IPS-15b (cell line): Measurements from ENCODE around the gene CDC73.
"Not testable (repeated sequence)": the region's sequence is repeated elsewhere in the genome, so short reads cannot be mapped to it uniquely, and the experiment has no call there.

ENCODE experiments used
- H3K27me3 ChIP-seq: one replicate; pipeline ENCODE4 v1.6.1; 2013; ENCODE audit warnings: low read length; ENCODE audit not compliant: control insufficient read depth, insufficient read depth
- H3K36me3 ChIP-seq: one replicate; pipeline ENCODE4 v1.6.1; 2013; ENCODE audit warnings: low read length; ENCODE audit not compliant: control insufficient read depth, insufficient read depth
- H3K4me1 ChIP-seq: one replicate; pipeline ENCODE4 v1.6.1; 2013; ENCODE audit warnings: mild to moderate bottlenecking, low read length; ENCODE audit not compliant: control insufficient read depth, insufficient read depth
- H3K4me3 ChIP-seq: one replicate; pipeline ENCODE4 v1.5.1; 2013; ENCODE audit warnings: low read depth, low read length
- H3K9ac ChIP-seq: one replicate; pipeline ENCODE4 v1.6.1; 2013; ENCODE audit warnings: low read depth, mild to moderate bottlenecking, low read length
- H3K9me3 ChIP-seq: one replicate; pipeline ENCODE4 v1.6.1; 2013; ENCODE audit warnings: mild to moderate bottlenecking, low read length; ENCODE audit not compliant: control insufficient read depth, insufficient read depth

The CDC73 gene

DNA sequence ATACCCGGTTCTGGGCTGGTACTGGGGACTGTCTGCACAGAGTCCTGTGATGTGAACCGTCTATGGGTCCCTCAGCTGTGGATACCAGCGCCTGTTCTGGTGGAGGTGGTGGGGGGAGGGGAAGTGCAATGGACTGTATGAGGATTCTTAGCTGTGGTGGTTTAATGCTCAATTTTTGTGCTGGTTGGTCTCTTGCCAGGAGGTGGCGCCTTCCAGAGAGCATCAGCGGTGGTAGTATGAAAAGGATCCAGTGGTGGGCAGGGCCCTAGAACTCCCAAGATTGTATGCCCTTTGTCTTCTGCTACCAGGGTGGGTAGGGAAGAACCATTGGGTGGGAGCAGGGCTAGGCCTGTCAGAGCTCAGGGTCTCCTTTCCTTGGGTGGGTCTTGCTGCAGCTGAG lies 153.9 kb downstream of the CDC73 start:
- peaks cover 4% of the 10 kb centered on the region for H3K4me1 ChIP-seq
- H3K9me3 ChIP-seq: no peaks in the 10 kb centered on the region
- H3K9ac ChIP-seq: no peak overlapping the region
- H3K4me3 ChIP-seq: no peak overlapping the region
- H3K36me3 ChIP-seq: no peaks in the 10 kb centered on the region
- no peaks in the 10 kb centered on the region for H3K27me3 ChIP-seq

DNA sequence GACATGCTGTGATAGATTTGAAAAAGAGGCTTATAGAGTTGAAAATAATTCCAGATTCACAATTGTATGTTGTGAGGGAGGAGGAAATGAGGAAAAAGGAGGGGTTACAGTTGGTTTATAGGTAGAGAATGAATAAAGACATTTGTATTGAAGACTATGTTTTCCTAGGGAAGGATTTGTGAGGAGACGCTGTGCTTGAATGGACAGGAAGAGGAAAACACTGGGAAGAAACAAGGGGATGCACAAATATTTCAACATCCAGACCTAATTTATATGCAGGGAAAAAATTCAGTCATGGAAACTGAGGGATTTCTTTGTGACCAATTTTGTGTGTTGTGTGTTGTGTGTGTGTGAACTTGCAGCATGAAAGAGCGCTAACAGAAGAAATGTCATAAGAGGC lies 157.1 kb downstream of the CDC73 start:
- H3K4me3 ChIP-seq: no peak overlapping the region
- H3K36me3 ChIP-seq: no peaks in the 10 kb centered on the region
- H3K9me3 ChIP-seq: no peaks in the 10 kb centered on the region
- no peak overlapping the region for H3K9ac ChIP-seq
- H3K27me3 ChIP-seq: no peaks in the 10 kb centered on the region
- peaks cover 10% of the 10 kb centered on the region for H3K4me1 ChIP-seq

DNA sequence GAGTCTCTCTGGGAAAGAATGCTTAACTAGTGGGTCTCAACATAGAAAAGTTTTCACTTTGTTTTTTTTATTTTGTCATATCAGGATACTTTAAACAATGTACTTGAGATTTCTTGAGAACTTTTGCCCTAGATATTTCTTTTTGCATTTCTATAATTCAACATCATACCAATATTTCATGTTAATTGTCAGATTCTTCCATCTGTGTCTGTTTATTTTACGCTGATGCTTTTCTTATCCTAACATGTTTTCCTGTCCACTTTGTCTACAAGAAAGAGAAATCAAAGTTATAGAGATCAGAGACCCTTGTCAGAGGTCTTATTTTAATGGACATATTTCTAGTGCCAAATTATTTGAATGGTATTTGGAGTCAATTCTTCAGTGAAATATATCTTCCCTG lies 160.1 kb downstream of the CDC73 start:
- H3K27me3 ChIP-seq: no peaks in the 10 kb centered on the region
- H3K36me3 ChIP-seq: no peaks in the 10 kb centered on the region

DNA sequence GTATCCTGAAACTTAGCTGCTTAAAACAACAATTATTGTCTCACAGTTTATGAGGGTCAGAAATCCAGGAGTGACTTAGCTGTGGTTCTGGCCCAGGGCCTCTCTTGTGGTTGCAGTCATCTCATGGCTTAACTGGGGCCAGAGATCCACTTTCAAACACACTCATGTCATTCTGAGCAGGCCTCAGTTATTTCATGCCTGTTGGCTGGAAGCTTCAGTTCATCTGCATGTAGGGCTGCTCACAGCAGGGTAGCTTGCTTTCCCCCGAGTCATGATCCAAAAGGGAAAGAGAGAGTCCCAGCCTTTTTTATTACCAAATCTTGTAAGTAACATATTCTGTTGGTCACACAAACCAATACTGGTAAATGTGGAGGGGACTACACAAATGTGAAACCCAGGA lies 161.2 kb downstream of the CDC73 start:
- no peak overlapping the region for H3K4me3 ChIP-seq
- no peaks in the 10 kb centered on the region for H3K36me3 ChIP-seq
- no peaks in the 10 kb centered on the region for H3K27me3 ChIP-seq
- peaks cover 7% of the 10 kb centered on the region for H3K4me1 ChIP-seq
- no peaks in the 10 kb centered on the region for H3K9me3 ChIP-seq
- no peak overlapping the region for H3K9ac ChIP-seq

More for the DNA sequence above, 160.1 kb downstream of the CDC73 start:
- Histone ChIP-seq H3K9ac (no peak overlapping the region), H3K4me3 (no peak overlapping the region), H3K4me1 (peaks cover 7% of the 10 kb centered on the region), H3K9me3 (no peaks in the 10 kb centered on the region)

DNA sequence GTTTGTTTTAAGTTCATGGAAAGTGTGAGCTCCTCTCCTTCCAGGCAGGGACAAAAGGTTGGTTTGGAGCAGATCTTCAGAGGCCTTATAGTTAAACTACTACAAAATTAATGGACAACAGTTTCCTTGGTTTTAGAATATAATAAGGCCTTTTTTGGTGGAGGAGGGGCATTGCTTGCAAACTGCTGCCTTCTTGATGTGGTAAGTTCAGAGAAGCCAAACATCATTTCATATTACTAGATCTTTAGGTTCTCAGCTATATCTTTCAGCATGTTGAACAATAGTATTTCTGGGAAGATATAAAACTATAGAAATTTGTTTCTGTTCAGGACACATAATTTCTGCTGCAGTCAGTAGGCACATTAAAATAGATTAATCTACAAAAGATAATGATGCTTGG lies 162.4 kb downstream of the CDC73 start:
- H3K4me1 ChIP-seq: peaks cover 7% of the 10 kb centered on the region
- no peak overlapping the region for H3K4me3 ChIP-seq
- no peak overlapping the region for H3K9ac ChIP-seq
- no peaks in the 10 kb centered on the region for H3K9me3 ChIP-seq
- H3K27me3 ChIP-seq: no peaks in the 10 kb centered on the region
- no peaks in the 10 kb centered on the region for H3K36me3 ChIP-seq

DNA sequence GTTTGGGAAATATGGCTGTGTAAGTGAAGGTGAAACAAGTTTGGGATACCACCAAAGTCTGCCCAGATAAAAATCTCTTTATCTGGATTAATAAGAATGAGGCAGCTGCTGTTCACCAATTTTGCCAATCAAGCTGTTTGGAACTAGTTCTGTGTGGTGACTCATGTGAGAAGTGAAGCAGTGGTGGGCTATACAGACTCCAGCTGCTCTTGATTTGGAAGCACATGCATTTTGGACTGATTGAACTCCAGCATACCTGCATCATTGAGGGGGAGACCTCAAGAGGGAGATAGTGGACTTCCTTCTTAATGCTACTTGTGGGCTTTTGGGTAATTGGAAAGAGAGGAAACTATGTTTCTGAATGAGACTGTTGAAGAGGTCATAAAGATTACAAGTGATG lies 163.8 kb downstream of the CDC73 start:
- Histone ChIP-seq H3K4me1 (peaks cover 7% of the 10 kb centered on the region), H3K36me3 (no peaks in the 10 kb centered on the region), H3K9ac (no peak overlapping the region), H3K4me3 (no peak overlapping the region), H3K27me3 (no peaks in the 10 kb centered on the region), H3K9me3 (no peaks in the 10 kb centered on the region)

DNA sequence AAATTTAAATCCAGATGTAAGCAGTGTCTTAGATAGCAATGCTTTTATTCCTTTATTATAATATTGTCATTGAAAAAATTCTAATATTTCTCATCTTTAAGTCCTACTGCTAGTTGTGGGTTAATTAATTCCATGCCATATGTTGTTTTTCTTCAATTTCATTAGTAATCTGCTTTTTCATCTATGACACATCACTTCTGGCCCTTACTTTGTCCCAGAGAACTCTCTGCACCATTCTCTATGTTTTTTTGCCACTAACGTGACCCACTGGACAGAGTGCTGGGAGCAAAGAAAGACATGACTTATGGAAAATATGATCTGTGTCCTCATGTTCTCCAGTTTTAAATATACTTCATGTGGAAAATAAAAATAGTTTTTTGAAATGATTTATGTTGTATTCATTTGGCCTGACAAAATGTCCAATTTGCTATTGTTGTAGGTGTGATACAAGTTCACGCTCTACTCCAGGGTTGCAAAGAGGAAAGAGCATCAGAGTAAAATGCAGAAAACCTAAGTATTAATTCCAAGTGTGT lies 166.8 kb downstream of the CDC73 start:
- not testable (repeated sequence) for H3K4me1 ChIP-seq, H3K9ac ChIP-seq, H3K36me3 ChIP-seq

DNA sequence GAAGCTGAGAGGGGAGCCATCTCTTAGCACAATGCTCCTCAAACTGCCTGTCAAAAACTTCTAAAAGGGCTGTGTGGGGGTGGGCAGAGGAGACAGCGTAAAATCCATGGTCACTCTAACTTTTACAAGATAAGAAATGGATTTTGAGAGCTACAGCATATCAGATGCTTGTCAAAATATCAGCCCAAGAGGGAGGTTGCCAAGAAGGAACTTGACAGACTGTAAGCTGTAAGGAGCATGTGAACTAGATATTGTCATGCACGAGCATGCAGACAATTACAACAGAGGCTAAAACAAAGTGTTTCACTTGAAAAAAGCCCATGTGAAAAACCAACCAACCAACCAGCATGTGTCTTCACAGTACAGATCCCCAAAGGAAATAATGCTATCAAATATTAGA lies 171.9 kb downstream of the CDC73 start:
- H3K36me3 ChIP-seq: no peaks in the 10 kb centered on the region
- H3K9me3 ChIP-seq: no peaks in the 10 kb centered on the region
- peaks cover 3% of the 10 kb centered on the region for H3K4me1 ChIP-seq
- H3K27me3 ChIP-seq: no peaks in the 10 kb centered on the region
- H3K9ac ChIP-seq: no peak overlapping the region
- H3K4me3 ChIP-seq: no peak overlapping the region

More for the DNA sequence above, 166.8 kb downstream of the CDC73 start:
- not testable (repeated sequence) for H3K27me3 ChIP-seq, H3K9me3 ChIP-seq, H3K4me3 ChIP-seq

DNA sequence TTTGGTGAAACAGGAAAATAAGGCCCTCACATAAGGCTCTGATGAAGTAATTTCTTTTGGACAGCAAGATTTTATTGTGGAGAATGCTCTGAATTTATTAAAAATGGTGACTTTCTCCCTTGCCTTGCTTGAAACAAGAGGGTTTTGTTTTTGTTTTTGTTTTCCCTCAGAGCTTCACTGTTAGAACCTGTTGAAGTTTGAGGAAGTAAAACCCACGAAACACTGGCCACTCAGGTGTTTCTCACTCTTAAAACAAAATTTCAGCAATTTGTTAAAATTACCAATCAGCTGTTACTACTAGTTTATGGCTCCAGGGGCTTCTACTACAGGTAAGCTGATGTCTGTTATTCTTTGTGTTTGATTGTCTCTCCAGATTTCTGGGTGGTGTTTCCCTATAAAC lies 177.2 kb downstream of the CDC73 start:
- H3K4me3 ChIP-seq: no peak overlapping the region
- no peak overlapping the region for H3K9ac ChIP-seq
- H3K4me1 ChIP-seq: no peaks in the 10 kb centered on the region
- no peaks in the 10 kb centered on the region for H3K27me3 ChIP-seq
- H3K36me3 ChIP-seq: no peaks in the 10 kb centered on the region
- H3K9me3 ChIP-seq: no peaks in the 10 kb centered on the region

DNA sequence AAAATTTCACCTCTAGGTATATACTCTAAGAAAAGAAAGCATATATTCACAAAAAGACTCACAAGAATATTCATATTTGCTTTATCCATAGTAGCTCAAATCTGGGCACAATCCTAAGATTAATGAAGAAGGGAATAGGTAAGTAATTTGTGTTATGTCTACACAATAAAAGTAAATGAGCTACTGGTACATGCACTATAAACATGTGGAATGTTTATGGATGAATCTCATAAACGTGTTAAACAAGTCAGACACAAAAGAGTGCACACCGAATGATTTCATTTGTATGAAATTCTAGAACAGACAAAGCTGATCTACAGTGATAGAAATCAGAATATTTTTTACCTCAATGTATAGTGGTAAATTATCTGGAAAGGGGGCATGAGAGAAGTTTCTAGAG lies 179.9 kb downstream of the CDC73 start:
- H3K36me3 ChIP-seq: no peaks in the 10 kb centered on the region
- no peaks in the 10 kb centered on the region for H3K4me1 ChIP-seq
- no peaks in the 10 kb centered on the region for H3K27me3 ChIP-seq
- H3K9me3 ChIP-seq: no peaks in the 10 kb centered on the region
- no peak overlapping the region for H3K9ac ChIP-seq
- no peak overlapping the region for H3K4me3 ChIP-seq

DNA sequence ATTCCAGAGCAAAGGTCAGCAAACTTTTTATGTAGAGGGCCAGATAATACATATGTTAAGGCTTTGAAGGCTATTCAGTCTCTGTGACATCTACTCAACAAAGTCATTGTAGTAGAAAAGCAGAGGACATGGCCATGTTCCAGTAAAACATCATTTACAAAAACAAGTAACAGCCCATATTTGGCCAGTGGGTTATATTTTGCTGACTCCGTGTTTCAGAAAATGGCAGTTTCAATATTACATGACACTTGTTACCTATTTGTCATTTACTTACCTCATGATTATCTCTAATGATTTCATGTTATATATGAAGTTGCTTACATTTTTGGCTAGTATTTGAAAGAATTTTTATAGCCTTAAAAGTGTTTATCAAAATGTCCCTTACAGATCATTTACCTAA lies 182.0 kb downstream of the CDC73 start:
- Histone ChIP-seq H3K36me3 (no peaks in the 10 kb centered on the region), H3K9ac (no peak overlapping the region), H3K27me3 (no peaks in the 10 kb centered on the region)

More for the DNA sequence above, 182.0 kb downstream of the CDC73 start:
- Histone ChIP-seq H3K9me3 (no peaks in the 10 kb centered on the region), H3K4me1 (no peaks in the 10 kb centered on the region), H3K4me3 (no peak overlapping the region)
